GM18867 (cell line): ENCODE results near the gene BRME1.
"Not testable (repeated sequence)": the region's sequence is repeated elsewhere in the genome, so short reads cannot be mapped to it uniquely, and the experiment has no call there.

ENCODE experiments used
- ATAC-seq: cut with Tn5 transposase; IDR thresholded peaks from one replicate; pipeline ENCODE4 v1.9.1; 2021; ENCODE audit warnings: mild to moderate bottlenecking, moderate library complexity; ENCODE audit not compliant: unreplicated experiment

BRME1 gene

GRCh38 chr19:13926715-13927114 lies 20.8 kb upstream of the BRME1 start:
- ATAC-seq, result no peak

GRCh38 chr19:13926010-13926409 lies 20.1 kb upstream of the BRME1 start:
- ATAC-seq, result no peak

- no peak for ATAC-seq
Measured at GRCh38 chr19:13923194-13923987, 17.5 kb upstream of the BRME1 start.

GRCh38 chr19:13922118-13922517 lies 16.2 kb upstream of the BRME1 start:
- not testable (repeated sequence) for ATAC-seq

GRCh38 chr19:13920940-13921747 lies 15.2 kb upstream of the BRME1 start:
- no peak for ATAC-seq

GRCh38 chr19:13920524-13920923 lies 14.6 kb upstream of the BRME1 start:
- no peak for ATAC-seq

- no peak for ATAC-seq
Measured at GRCh38 chr19:13918726-13919411, 13.0 kb upstream of the BRME1 start.

- ATAC-seq, result no peak
Measured at GRCh38 chr19:13917888-13918406, 12.0 kb upstream of the BRME1 start.

GRCh38 chr19:13914777-13915176 lies 8.9 kb upstream of the BRME1 start:
- no peak for ATAC-seq

GRCh38 chr19:13913352-13913751 lies 7.4 kb upstream of the BRME1 start:
- ATAC-seq, result no peak

GRCh38 chr19:13909430-13909829 lies 3.5 kb upstream of the BRME1 start:
- no peak for ATAC-seq

- no peak for ATAC-seq
Measured at GRCh38 chr19:13908674-13909073, 2.8 kb upstream of the BRME1 start.

GRCh38 chr19:13906910-13907309 lies 993 bp upstream of the BRME1 start:
- ATAC-seq, result no peak

GRCh38 chr19:13906521-13906904 lies 596 bp upstream of the BRME1 start:
- ATAC-seq, result peak; percentile 14

GRCh38 chr19:13902993-13903555 lies 2.8 kb downstream of the BRME1 start:
- ATAC-seq, result no peak

GRCh38 chr19:13899912-13900584 lies 5.9 kb downstream of the BRME1 start:
- ATAC-seq, result no peak

GRCh38 chr19:13899393-13899792 lies 6.5 kb downstream of the BRME1 start:
- ATAC-seq, result no peak

- no peak for ATAC-seq
Measured at GRCh38 chr19:13896227-13896626, 9.7 kb downstream of the BRME1 start.

- ATAC-seq, result no peak
Measured at GRCh38 chr19:13894552-13894951, 11.4 kb downstream of the BRME1 start.

GRCh38 chr19:13892870-13893269 lies 13.0 kb downstream of the BRME1 start:
- ATAC-seq, result no peak
